ENCODE results near the gene FAM167B.

- TF ChIP-seq CTCF (IDR thresholded peaks at IDR 0.05) (peak; percentile 65 to 78 (median 72)), POLR2A (IDR thresholded peaks at IDR 0.05) (no peak)
These were observed 31.2 kb upstream of the FAM167B start for GRCh38 chr1:32215629-32216480.
